H1 (cell line): ENCODE measurements around the gene SMOC2.

ENCODE experiments used
- CREB1 ChIP-seq: IDR thresholded peaks from 2 replicates; pipeline ENCODE4 v1.6.1; 2012; ENCODE audit warnings: inconsistent platforms
- CTCF ChIP-seq, 3 experiments: IDR thresholded peaks; 1 replicate in 2 of 3; 2 replicates in 1 of 3; pipeline versions ENCODE4 v1.5.1 to v1.6.1; 2011; ENCODE audit warnings: low read length in 3 of 3, mild to moderate bottlenecking in 3 of 3, inconsistent platforms in 2 of 3, low read depth in 1 of 3, moderate library complexity in 1 of 3; ENCODE audit not compliant: insufficient read depth in 1 of 3; ENCODE audit errors: control extremely low read depth in 1 of 3
- EP300 ChIP-seq, 2 experiments: IDR thresholded peaks; 1 replicate in 1 of 2; 2 replicates in 1 of 2; pipeline ENCODE4 v1.6.1; 2011 to 2012; ENCODE audit warnings: low read depth in 2 of 2, low read length in 2 of 2, mild to moderate bottlenecking in 2 of 2, borderline replicate concordance in 1 of 2, inconsistent platforms in 1 of 2, moderate library complexity in 1 of 2
- GABPA ChIP-seq: IDR thresholded peaks from 2 replicates; pipeline ENCODE4 v1.6.1; 2011; ENCODE audit warnings: mild to moderate bottlenecking, low read length, moderate library complexity, borderline replicate concordance; ENCODE audit not compliant: insufficient read depth
- KDM5A ChIP-seq: fragments of 200-600 bp; IDR thresholded peaks from 2 replicates; pipeline ENCODE4 v1.7.1; 2012; ENCODE audit warnings: mild to moderate bottlenecking, low read length, inconsistent platforms, mixed read lengths
- POLR2A ChIP-seq, 2 experiments: IDR thresholded peaks; 1 replicate in 1 of 2; 2 replicates in 1 of 2; pipeline ENCODE4 v1.6.1; 2011; ENCODE audit warnings: low read depth in 2 of 2, low read length in 2 of 2, mild to moderate bottlenecking in 2 of 2; ENCODE audit errors: control extremely low read depth in 1 of 2
- RXRA ChIP-seq: IDR thresholded peaks from 2 replicates; pipeline ENCODE4 v1.6.1; 2011; ENCODE audit warnings: low read depth, mild to moderate bottlenecking, low read length, moderate library complexity; ENCODE audit not compliant: insufficient read depth
- SIN3A ChIP-seq, 2 experiments: IDR thresholded peaks in 1 of 2; conservative IDR thresholded peaks in 1 of 2; 2 replicates each; pipeline ENCODE4 v1.6.1; 2011 to 2012; ENCODE audit warnings: low read length in 2 of 2, improper control_type of control experiment in 1 of 2, low read depth in 1 of 2, mild to moderate bottlenecking in 1 of 2
- USF2 ChIP-seq: IDR thresholded peaks from 2 replicates; pipeline ENCODE4 v1.6.1; 2011; ENCODE audit warnings: low read length, improper control_type of control experiment
- YY1 ChIP-seq: IDR thresholded peaks from 2 replicates; pipeline ENCODE4 v1.6.1; 2011; ENCODE audit warnings: low read depth, mild to moderate bottlenecking, low read length
- ZNF274 ChIP-seq: IDR thresholded peaks from 2 replicates; pipeline ENCODE4 v1.7.0; 2012; ENCODE audit warnings: low read length, borderline replicate concordance; ENCODE audit errors: extremely low read depth

GRCh38 chr6:168584671-168585070 is 143.7 kb downstream of the SMOC2 start:
- TF ChIP-seq ZNF274 (no peak), CTCF (IDR thresholded peaks at IDR 0.05; ENCODE audit: control extremely low read depth in 1 of 3, insufficient read depth in 1 of 3, low read depth in 1 of 3, low read length in 3 of 3) (no peak), POLR2A (IDR thresholded peaks at IDR 0.05; ENCODE audit: control extremely low read depth in 1 of 2, low read depth in 2 of 2, low read length in 2 of 2) (no peak), USF2 (no peak), EP300 (IDR thresholded peaks at IDR 0.05; ENCODE audit: borderline replicate concordance in 1 of 2, low read depth in 2 of 2, low read length in 2 of 2) (no peak), CREB1 (no peak), RXRA (no peak), GABPA (no peak), YY1 (no peak), SIN3A (conservative IDR thresholded peaks at IDR 0.05 in 1 of 2, IDR thresholded peaks at IDR 0.05 in 1 of 2; ENCODE audit: low read depth in 1 of 2, low read length in 2 of 2) (no peak), KDM5A (no peak)
